Measurements from ENCODE around the gene EEF1AKMT3. TPM values are rescaled to one million over a fixed set of nuclear protein-coding genes. Genes with fewer than 3 reads are reported as not detected.
A peak's percentile ranks its signal among the peaks of the same experiment; 100 is the strongest.

EEF1AKMT3 gene
- 5.9 and 8.0 TPM in 2 replicates for total RNA-seq

DNA sequence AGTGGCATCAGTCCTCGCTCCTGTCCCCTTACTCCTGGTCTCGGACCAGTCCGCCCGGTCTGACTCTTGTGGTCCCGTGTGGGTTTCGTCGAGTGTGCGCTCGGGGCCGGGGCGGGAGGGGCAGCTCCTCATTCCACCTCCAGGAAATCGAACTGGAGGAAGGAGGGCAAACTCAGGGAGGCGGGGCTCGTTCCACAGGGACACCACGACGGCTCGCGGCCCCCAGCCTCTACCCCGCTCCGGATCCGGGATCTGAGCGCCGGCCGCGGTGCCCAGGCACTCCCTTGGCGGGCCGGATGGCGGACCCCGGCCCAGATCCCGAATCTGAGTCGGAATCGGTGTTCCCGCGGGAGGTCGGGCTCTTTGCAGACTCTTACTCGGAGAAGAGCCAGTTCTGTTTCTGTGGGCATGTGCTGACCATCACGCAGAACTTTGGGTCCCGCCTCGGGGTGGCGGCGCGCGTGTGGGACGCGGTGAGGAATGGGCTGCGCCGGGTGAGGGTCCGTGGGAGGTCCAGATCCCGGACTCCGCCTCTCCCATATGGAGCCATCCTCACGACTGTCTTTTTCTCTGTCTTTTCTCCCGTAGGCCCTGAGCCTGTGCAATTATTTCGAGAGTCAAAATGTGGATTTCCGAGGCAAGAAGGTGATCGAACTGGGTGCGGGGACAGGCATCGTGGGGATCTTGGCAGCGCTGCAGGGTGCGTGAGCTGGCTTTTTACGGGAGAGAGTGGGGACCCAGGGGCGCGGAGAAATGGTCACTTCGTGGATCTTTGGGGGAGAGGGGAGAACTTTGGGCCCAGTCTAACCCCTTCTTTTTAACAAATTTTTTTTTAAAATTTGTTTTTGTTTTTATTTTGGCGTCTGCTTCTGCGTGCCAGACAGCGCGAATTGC is at the start of gene EEF1AKMT3:
Gene EEF1AKMT3 (plus strand): TSS at position 186 of the 894 bp plus-strand sequence. CDS start 111 bp downstream, at position 297.

GRCh38 chr12:57738661-57739237 is 33.7 kb upstream of the EEF1AKMT3 start, which contains the start of gene AGAP2:
AGAP2 (minus strand) TSS chr12:57738742; CDS start chr12:57738246, 496 bp downstream.

GRCh38 chr12:57744777-57745484 is 27.5 kb upstream of the EEF1AKMT3 start, which contains the start of gene TSPAN31:
TSPAN31 (plus strand) TSS chr12:57745039; CDS start chr12:57745155, 116 bp downstream.

GRCh38 chr12:57751788-57752667 is 20.4 kb upstream of the EEF1AKMT3 start, which contains the start of gene CDK4:
CDK4 (minus strand) TSS chr12:57752310; CDS start chr12:57751717, 593 bp downstream.

DNA sequence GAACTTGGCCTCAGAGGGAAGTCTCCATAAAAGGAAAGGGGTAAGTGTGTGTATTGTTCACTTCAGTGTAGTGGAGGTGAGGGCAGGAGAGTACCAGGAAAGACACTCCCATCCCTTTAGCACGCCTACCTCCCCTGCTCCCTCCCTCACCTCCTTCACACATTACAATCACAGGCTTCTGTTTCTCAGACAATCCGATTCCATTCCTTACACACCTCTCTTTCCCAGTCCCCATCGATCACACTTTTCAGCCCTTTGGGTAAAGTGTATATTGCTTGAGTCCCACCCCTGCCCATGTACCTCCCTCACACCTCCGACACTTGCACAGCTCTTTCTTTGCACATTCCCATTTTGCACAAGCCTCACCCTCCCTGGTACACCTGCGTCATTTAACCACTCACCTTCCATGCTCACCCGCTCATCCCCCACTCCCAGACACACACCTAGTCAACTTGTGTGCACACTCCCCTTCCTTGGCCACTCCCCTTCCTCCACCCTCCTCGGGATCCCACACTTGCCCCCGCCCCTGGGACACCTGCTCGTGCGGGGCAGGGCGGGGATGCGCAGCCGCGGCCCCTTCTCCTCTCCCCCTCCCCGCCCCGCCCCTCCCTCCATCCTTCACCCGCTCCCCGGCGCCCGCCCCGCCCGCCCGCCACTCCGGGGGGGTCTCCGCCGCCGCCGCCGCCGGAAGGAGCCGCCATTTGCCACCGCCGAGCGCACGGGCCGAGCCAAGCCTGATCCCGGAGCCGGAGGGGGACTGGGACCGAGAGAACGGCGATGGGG is 17.8 kb upstream of the EEF1AKMT3 start, which contains the start of gene MARCHF9:
Gene MARCHF9 (plus strand): TSS at position 693 of the 783 bp plus-strand sequence. CDS start 426 bp downstream, outside the sequence.

GRCh38 chr12:57766464-57767304 is 5.7 kb upstream of the EEF1AKMT3 start, which contains the start of gene CYP27B1:
CYP27B1 (minus strand) TSS chr12:57767078; CDS start chr12:57767041, 37 bp downstream.

DNA sequence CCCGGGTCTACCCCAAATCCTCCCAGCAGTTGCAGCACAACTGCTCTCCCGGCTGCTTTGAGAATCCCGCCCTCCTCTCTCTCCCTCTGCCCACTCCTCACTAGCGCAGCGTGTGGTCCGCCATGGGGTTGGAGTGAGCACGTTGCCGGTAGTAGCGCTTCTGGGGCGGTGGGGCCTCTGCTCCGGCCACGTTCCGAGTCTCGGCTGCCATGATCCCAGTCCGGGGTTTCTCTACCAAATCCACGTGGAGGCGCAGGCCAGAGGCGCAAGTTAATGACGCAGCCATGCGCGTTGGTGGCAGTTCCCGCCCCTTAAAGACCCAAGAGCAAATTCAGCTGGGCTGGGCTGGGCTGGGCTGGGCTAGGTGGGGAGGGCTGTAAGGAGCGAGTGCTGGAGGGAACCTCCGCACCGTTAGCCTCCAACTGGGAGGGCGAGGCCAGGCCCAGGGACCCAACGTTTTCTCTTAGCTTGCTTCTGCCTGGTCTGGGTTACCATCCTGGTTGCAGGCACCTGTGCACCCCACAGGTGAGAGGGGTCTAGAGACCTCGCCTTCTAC is 463 bp upstream of the EEF1AKMT3 start, which contains the start of gene METTL1:
Gene METTL1 (minus strand): TSS at position 233 of the 556 bp plus-strand sequence. CDS start 22 bp downstream, at position 211.

GRCh38 chr12:57782608-57783465 is 10.4 kb downstream of the EEF1AKMT3 start, which contains the start of gene TSFM:
TSFM (plus strand) TSS chr12:57782787; CDS start chr12:57782802, 15 bp downstream.

Small RNA genes within 50 kb of the gene (small RNA-seq; reads per million reads assigned to genes)
- gene MIR26A2: 4.6 reads per million, percentile 89 among the genes with 10 or more reads in this experiment
- gene RNU6-1083P: not detected

Other genes starting within 250 kb of the EEF1AKMT3 start
- gene MBD6, start 249.8 kb upstream of the EEF1AKMT3 start, total RNA-seq: 3.8 and 5.2 TPM in 2 replicates
- 113 and 132 TPM in 2 replicates for gene DCTN2, start 225.4 kb upstream of the EEF1AKMT3 start, total RNA-seq
- under 0.01 and 0.22 TPM in 2 replicates for gene KIF5A, start 222.6 kb upstream of the EEF1AKMT3 start, total RNA-seq
- 23.5 and 26.2 TPM in 2 replicates for gene PIP4K2C, start 181.4 kb upstream of the EEF1AKMT3 start, total RNA-seq
- gene DTX3, start 167.8 kb upstream of the EEF1AKMT3 start, total RNA-seq: 9.4 and 11.2 TPM in 2 replicates
- gene ARHGEF25, start 161.2 kb upstream of the EEF1AKMT3 start, total RNA-seq: 16.2 and 17.2 TPM in 2 replicates
- gene B4GALNT1, start 139.4 kb upstream of the EEF1AKMT3 start, total RNA-seq: 1.0 and 2.9 TPM in 2 replicates
- 154 and 254 TPM in 2 replicates for gene OS9, start 78.5 kb upstream of the EEF1AKMT3 start, total RNA-seq
- gene AGAP2, start 33.9 kb upstream of the EEF1AKMT3 start, total RNA-seq: 0.11 and 0.39 TPM in 2 replicates
- gene TSPAN31, start 27.6 kb upstream of the EEF1AKMT3 start, total RNA-seq: 71.6 and 76.1 TPM in 2 replicates
- 108 and 195 TPM in 2 replicates for gene CDK4, start 20.3 kb upstream of the EEF1AKMT3 start, total RNA-seq
- 1.1 and 1.2 TPM in 2 replicates for gene MARCHF9, start 17.5 kb upstream of the EEF1AKMT3 start, total RNA-seq
- gene CYP27B1, start 5.5 kb upstream of the EEF1AKMT3 start, total RNA-seq: 0.22 and 0.65 TPM in 2 replicates
- gene METTL1, start 509 bp upstream of the EEF1AKMT3 start, total RNA-seq: 6.7 and 8.0 TPM in 2 replicates
- gene TSFM, start 10.2 kb downstream of the EEF1AKMT3 start, total RNA-seq: 16.1 and 22.7 TPM in 2 replicates
- gene AVIL, start 46.1 kb downstream of the EEF1AKMT3 start, total RNA-seq: 5.4 and 6.9 TPM in 2 replicates
- 120 and 148 TPM in 2 replicates for gene CTDSP2, start 74.1 kb downstream of the EEF1AKMT3 start, total RNA-seq
- gene ATP23, start 169.0 kb downstream of the EEF1AKMT3 start, total RNA-seq: 6.9 and 9.1 TPM in 2 replicates